ENCODE measurements around the gene NIM1K.

The NIM1K gene

DNA sequence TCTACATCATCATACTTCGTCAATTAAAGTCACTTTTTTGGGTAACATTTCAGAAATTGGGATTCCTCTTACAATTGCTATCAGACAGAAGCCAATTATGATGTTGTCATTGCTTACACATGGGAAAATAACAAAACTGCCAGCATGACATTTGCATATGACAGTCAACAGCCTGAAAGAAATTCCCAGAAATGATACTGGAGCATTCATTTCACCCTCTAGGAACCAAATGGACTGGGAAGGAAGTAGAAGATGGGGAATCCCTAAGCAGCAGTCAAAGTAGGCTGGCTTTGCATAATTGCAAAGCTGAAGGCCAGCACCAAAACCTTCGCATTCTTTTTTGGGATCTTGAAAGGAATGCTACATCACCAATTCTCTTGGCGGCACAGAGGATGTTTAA is 110.5 kb downstream of the NIM1K start:
- Histone ChIP-seq H4K91ac (ENCODE audit: low read depth, low read length) (no peak overlapping the region), H2BK5ac (ENCODE audit: low read depth, low read length, poor library complexity) (no peak overlapping the region), H3K4me1 (ENCODE audit: control insufficient read depth in 1 of 2, insufficient read depth in 2 of 2, low read length in 2 of 2) (no peaks in the 10 kb centered on the region), H3K27me3 (ENCODE audit: insufficient read depth, low read length) (no peaks in the 10 kb centered on the region), H3K4me2 (ENCODE audit: low read length) (no peak overlapping the region), H2BK12ac (ENCODE audit: low read length) (no peak overlapping the region), H3K9me3 (ENCODE audit: insufficient read depth, low read depth, low read length) (no peaks in the 10 kb centered on the region), H3K4ac (ENCODE audit: low read depth, low read length) (peak overlapping the region; percentile 98), H4K12ac (ENCODE audit: low read depth, low read length) (no peak overlapping the region), H2AK5ac (ENCODE audit: low read length) (no peak overlapping the region), H3K4me3 (ENCODE audit: low read depth, low read length) (no peak overlapping the region), H3K9ac (ENCODE audit: low read length) (no peak overlapping the region), H2BK120ac (ENCODE audit: insufficient read depth, low read length, poor library complexity) (no peak overlapping the region), H3K79me2 (ENCODE audit: control insufficient read depth, insufficient read depth, low read length, poor library complexity) (peaks cover 4% of the 10 kb centered on the region), H3K36me3 (ENCODE audit: control insufficient read depth in 1 of 2, insufficient read depth in 2 of 2, low read length in 2 of 2) (peaks cover 11 to 17% of the 10 kb centered on the region in 2 experiments), H3K23ac (ENCODE audit: low read length) (no peak overlapping the region), H2AFZ (ENCODE audit: insufficient read depth, low read length, poor library complexity) (no peak overlapping the region), H3K18ac (ENCODE audit: low read length) (no peak overlapping the region), H3K27ac (ENCODE audit: low read depth, low read length) (no peak overlapping the region), H3K14ac (ENCODE audit: low read length) (no peak overlapping the region), H3K79me1 (ENCODE audit: low read length) (no peaks in the 10 kb centered on the region), H4K8ac (ENCODE audit: low read depth, low read length) (no peak overlapping the region)
- peak in 1 of 2 donors; percentile 14 for DNase-seq
- WGBS (ENCODE audit: extremely low coverage, insufficient coverage, insufficient read length), result no CpG with 5 or more reads among the region's 3 CpGs

DNA sequence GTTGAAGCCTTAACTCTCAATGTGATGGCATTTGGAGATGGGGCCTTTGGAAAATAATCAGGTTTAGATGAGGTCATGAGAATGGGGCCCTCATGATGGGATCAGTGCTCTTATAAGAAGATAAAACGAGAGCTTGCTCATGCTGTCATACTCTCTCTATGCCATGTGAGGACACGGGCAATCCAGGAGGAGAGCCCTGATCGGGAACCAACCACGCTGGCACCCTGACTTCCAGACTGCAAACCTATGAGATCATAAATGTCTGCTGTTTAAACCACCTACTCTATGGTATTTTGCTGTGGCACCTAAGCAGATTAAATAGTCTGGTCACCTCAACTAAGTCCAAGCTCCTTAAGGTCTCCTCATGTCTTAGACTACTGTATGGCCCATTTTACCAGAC is 111.2 kb downstream of the NIM1K start:
- no peak overlapping the region for H3K18ac ChIP-seq (ENCODE audit: low read length)
- H3K36me3 ChIP-seq (ENCODE audit: control insufficient read depth in 1 of 2, insufficient read depth in 2 of 2, low read length in 2 of 2), result peaks cover 10 to 14% of the 10 kb centered on the region in 2 experiments
- H3K4me1 ChIP-seq (ENCODE audit: control insufficient read depth in 1 of 2, insufficient read depth in 2 of 2, low read length in 2 of 2), result no peaks in the 10 kb centered on the region
- H4K12ac ChIP-seq (ENCODE audit: low read depth, low read length), result no peak overlapping the region
- H2AFZ ChIP-seq (ENCODE audit: insufficient read depth, low read length, poor library complexity), result no peak overlapping the region
- H2BK12ac ChIP-seq (ENCODE audit: low read length), result no peak overlapping the region
- H3K79me1 ChIP-seq (ENCODE audit: low read length), result no peaks in the 10 kb centered on the region
- H3K79me2 ChIP-seq (ENCODE audit: control insufficient read depth, insufficient read depth, low read length, poor library complexity), result peaks cover 4% of the 10 kb centered on the region
- H3K9ac ChIP-seq (ENCODE audit: low read length), result no peak overlapping the region
- H3K4me2 ChIP-seq (ENCODE audit: low read length), result no peak overlapping the region
- no peak overlapping the region for H3K4me3 ChIP-seq (ENCODE audit: low read depth, low read length)
- no CpG with 5 or more reads among the region's 4 CpGs for WGBS (ENCODE audit: extremely low coverage, insufficient coverage, insufficient read length)
- H3K4ac ChIP-seq (ENCODE audit: low read depth, low read length), result peak overlapping the region; percentile 73
- H3K14ac ChIP-seq (ENCODE audit: low read length), result no peak overlapping the region
- no peak overlapping the region for H4K91ac ChIP-seq (ENCODE audit: low read depth, low read length)
- no peak overlapping the region for H2BK120ac ChIP-seq (ENCODE audit: insufficient read depth, low read length, poor library complexity)
- no peak overlapping the region for H4K8ac ChIP-seq (ENCODE audit: low read depth, low read length)
- H3K27me3 ChIP-seq (ENCODE audit: insufficient read depth, low read length), result no peaks in the 10 kb centered on the region
- no peaks in the 10 kb centered on the region for H3K9me3 ChIP-seq (ENCODE audit: insufficient read depth, low read depth, low read length)
- no peak overlapping the region for H3K23ac ChIP-seq (ENCODE audit: low read length)
- H3K27ac ChIP-seq (ENCODE audit: low read depth, low read length), result no peak overlapping the region
- H2BK5ac ChIP-seq (ENCODE audit: low read depth, low read length, poor library complexity), result no peak overlapping the region
- H2AK5ac ChIP-seq (ENCODE audit: low read length), result no peak overlapping the region
- DNase-seq, result peak; percentile 24 to 42

DNA sequence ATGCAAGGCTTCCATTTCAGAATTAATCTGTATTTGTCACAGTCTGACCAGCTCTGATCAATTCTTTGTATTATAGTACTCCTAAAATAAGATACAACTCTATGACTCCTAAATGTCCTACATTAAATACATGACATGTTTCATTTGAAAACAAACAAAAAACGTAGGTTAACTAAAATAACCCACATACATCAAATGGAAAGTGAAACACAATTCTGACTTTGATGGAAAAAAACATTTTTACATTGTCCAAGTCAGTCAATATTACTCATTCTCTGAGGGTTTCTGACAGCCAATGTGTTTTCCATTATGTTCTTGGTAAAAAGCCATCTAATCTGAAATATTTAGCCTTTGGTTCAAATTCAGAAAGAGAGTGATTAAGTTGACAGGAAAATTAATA is 112.5 kb downstream of the NIM1K start:
- no peak overlapping the region for H4K91ac ChIP-seq (ENCODE audit: low read depth, low read length)
- no peak overlapping the region for H4K12ac ChIP-seq (ENCODE audit: low read depth, low read length)
- H3K4me1 ChIP-seq (ENCODE audit: control insufficient read depth in 1 of 2, insufficient read depth in 2 of 2, low read length in 2 of 2), result peaks cover 0 to 3% of the 10 kb centered on the region in 2 experiments
- no peak overlapping the region for H2AK5ac ChIP-seq (ENCODE audit: low read length)
- no peak overlapping the region for H3K4me3 ChIP-seq (ENCODE audit: low read depth, low read length)
- H3K18ac ChIP-seq (ENCODE audit: low read length), result no peak overlapping the region
- H2BK120ac ChIP-seq (ENCODE audit: insufficient read depth, low read length, poor library complexity), result no peak overlapping the region
- H3K36me3 ChIP-seq (ENCODE audit: control insufficient read depth in 1 of 2, insufficient read depth in 2 of 2, low read length in 2 of 2), result peaks cover 8 to 10% of the 10 kb centered on the region in 2 experiments
- DNase-seq, result no peak
- no CpG with 5 or more reads among the region's 1 CpG for WGBS (ENCODE audit: extremely low coverage, insufficient coverage, insufficient read length)
- no peak overlapping the region for H3K14ac ChIP-seq (ENCODE audit: low read length)
- no peaks in the 10 kb centered on the region for H3K27me3 ChIP-seq (ENCODE audit: insufficient read depth, low read length)
- peaks cover 7% of the 10 kb centered on the region for H3K79me2 ChIP-seq (ENCODE audit: control insufficient read depth, insufficient read depth, low read length, poor library complexity)
- no peaks in the 10 kb centered on the region for H3K9me3 ChIP-seq (ENCODE audit: insufficient read depth, low read depth, low read length)
- no peak overlapping the region for H3K4me2 ChIP-seq (ENCODE audit: low read length)
- no peaks in the 10 kb centered on the region for H3K79me1 ChIP-seq (ENCODE audit: low read length)
- H4K8ac ChIP-seq (ENCODE audit: low read depth, low read length), result no peak overlapping the region
- no peak overlapping the region for H3K9ac ChIP-seq (ENCODE audit: low read length)
- H3K27ac ChIP-seq (ENCODE audit: low read depth, low read length), result no peak overlapping the region
- H3K23ac ChIP-seq (ENCODE audit: low read length), result no peak overlapping the region
- no peak overlapping the region for H2AFZ ChIP-seq (ENCODE audit: insufficient read depth, low read length, poor library complexity)
- H2BK12ac ChIP-seq (ENCODE audit: low read length), result no peak overlapping the region
- no peak overlapping the region for H3K4ac ChIP-seq (ENCODE audit: low read depth, low read length)
- no peak overlapping the region for H2BK5ac ChIP-seq (ENCODE audit: low read depth, low read length, poor library complexity)

DNA sequence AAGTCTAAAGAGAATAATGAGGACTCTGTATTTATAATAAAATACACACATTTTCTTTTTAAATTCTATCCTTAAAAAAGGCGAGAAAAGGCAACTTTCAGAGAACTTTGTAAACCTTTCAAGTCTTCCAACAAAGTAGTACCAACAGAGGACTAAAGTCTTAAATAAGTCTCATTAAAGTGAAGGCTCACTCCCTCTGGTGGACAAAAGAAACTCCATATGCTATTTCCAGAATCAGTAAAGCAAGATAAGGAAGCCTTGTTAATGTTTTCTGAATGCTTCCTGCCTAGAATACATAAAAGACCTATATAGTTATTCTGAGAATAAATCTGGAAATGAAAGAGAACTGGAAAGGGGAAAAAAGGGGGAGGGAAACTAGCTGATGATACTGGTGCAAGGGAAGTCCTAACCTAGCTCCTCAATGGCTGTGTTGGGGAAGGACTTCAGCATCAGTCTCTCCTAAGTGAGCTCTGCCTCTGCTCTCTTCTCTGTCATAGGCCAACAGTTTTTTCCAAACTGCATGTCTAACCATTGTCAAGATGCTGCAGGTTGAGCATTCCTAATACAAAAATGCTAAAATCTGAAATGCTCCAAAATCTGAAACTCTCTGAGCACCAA is 114.0 kb downstream of the NIM1K start:
- Histone ChIP-seq H3K27me3 (ENCODE audit: insufficient read depth, low read length) (no peaks in the 10 kb centered on the region), H2BK120ac (ENCODE audit: insufficient read depth, low read length, poor library complexity) (no peak overlapping the region), H3K79me1 (ENCODE audit: low read length) (no peaks in the 10 kb centered on the region), H3K23ac (ENCODE audit: low read length) (no peak overlapping the region), H3K79me2 (ENCODE audit: control insufficient read depth, insufficient read depth, low read length, poor library complexity) (peaks cover 11% of the 10 kb centered on the region), H3K36me3 (ENCODE audit: control insufficient read depth in 1 of 2, insufficient read depth in 2 of 2, low read length in 2 of 2) (peaks cover 2 to 4% of the 10 kb centered on the region in 2 experiments), H3K9ac (ENCODE audit: low read length) (no peak overlapping the region), H4K91ac (ENCODE audit: low read depth, low read length) (no peak overlapping the region), H3K9me3 (ENCODE audit: insufficient read depth, low read depth, low read length) (no peaks in the 10 kb centered on the region), H3K27ac (ENCODE audit: low read depth, low read length) (no peak overlapping the region), H3K14ac (ENCODE audit: low read length) (no peak overlapping the region), H3K4me3 (ENCODE audit: low read depth, low read length) (no peak overlapping the region), H2AK5ac (ENCODE audit: low read length) (no peak overlapping the region), H2AFZ (ENCODE audit: insufficient read depth, low read length, poor library complexity) (no peak overlapping the region), H3K4me2 (ENCODE audit: low read length) (no peak overlapping the region), H2BK12ac (ENCODE audit: low read length) (no peak overlapping the region), H3K4me1 (ENCODE audit: control insufficient read depth in 1 of 2, insufficient read depth in 2 of 2, low read length in 2 of 2) (peaks cover 3 to 6% of the 10 kb centered on the region in 2 experiments), H3K4ac (ENCODE audit: low read depth, low read length) (peak overlapping the region; percentile 88), H2BK5ac (ENCODE audit: low read depth, low read length, poor library complexity) (no peak overlapping the region), H4K12ac (ENCODE audit: low read depth, low read length) (no peak overlapping the region), H3K18ac (ENCODE audit: low read length) (no peak overlapping the region), H4K8ac (ENCODE audit: low read depth, low read length) (no peak overlapping the region)
- peak; percentile 19 to 85 for DNase-seq
- no CpG with 5 or more reads among the region's 1 CpG for WGBS (ENCODE audit: extremely low coverage, insufficient coverage, insufficient read length)

All from trophoblast cell (in vitro differentiated cells and primary cell).